GM12801 (cell line): ENCODE measurements around the gene ITPKB.

ENCODE experiments used
- TF ChIP-seq, protein P1 (sequence below): IDR thresholded peaks from one replicate; pipeline ENCODE4 v1.5.1; 2011; ENCODE audit warnings: control low read depth; ENCODE audit not compliant: insufficient read length; ENCODE audit errors: extremely low read depth

Gene ITPKB

DNA sequence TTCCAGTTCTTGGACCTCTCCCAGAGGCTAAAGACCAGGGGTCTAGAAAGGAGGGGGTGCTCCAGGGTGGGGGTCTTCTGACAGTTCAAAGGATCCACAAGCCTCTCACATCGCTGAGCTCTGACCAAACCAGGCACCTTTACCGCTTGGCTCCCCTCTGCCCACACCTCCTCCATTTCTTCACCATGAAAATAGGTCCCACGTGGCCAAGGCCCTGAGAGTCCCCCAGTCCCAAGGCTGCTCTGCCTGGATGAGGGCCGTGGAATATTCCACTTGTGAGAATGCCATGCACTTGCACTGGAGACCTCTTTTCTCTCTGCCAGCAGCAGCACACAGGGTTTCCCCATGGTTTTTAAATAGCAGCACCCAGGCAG is 87.4 kb downstream of the ITPKB start:
- TF ChIP-seq, protein P1, sequence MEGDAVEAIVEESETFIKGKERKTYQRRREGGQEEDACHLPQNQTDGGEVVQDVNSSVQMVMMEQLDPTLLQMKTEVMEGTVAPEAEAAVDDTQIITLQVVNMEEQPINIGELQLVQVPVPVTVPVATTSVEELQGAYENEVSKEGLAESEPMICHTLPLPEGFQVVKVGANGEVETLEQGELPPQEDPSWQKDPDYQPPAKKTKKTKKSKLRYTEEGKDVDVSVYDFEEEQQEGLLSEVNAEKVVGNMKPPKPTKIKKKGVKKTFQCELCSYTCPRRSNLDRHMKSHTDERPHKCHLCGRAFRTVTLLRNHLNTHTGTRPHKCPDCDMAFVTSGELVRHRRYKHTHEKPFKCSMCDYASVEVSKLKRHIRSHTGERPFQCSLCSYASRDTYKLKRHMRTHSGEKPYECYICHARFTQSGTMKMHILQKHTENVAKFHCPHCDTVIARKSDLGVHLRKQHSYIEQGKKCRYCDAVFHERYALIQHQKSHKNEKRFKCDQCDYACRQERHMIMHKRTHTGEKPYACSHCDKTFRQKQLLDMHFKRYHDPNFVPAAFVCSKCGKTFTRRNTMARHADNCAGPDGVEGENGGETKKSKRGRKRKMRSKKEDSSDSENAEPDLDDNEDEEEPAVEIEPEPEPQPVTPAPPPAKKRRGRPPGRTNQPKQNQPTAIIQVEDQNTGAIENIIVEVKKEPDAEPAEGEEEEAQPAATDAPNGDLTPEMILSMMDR = no peak

DNA sequence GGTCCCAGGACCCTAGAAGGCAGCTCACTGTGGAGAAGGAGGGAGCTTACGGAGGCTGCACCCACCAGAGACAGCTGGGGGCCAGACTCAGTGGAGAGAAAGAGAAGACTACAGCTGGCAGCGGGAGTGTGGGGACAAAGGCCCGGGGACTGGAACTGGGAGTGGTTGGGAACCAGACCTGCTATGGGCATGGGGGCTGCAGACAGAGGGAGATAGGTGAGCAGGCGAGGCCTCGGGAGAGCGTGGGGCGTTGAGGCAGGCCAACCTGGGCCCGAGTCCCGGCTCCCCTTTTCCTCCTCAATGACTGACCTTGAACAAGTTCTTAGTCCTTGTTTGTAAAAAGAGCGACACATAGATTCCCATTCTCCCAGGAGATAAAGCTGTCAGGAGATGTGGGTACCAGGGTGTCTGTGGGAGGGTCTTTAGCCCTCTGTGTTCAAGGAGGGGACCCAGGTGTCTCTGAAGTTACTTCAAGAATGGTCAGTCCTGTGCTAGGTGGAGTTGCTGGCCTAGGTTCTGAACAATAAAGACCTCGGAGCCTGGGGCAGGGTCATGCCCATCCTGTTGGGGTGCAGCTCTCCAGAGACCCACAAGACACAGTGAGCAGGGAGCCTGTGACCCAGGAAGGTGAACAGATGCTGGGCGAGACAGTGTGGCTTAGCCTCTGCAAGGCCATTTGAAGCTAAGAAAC is 87.9 kb downstream of the ITPKB start:
- TF ChIP-seq, protein P1 = no peak

DNA sequence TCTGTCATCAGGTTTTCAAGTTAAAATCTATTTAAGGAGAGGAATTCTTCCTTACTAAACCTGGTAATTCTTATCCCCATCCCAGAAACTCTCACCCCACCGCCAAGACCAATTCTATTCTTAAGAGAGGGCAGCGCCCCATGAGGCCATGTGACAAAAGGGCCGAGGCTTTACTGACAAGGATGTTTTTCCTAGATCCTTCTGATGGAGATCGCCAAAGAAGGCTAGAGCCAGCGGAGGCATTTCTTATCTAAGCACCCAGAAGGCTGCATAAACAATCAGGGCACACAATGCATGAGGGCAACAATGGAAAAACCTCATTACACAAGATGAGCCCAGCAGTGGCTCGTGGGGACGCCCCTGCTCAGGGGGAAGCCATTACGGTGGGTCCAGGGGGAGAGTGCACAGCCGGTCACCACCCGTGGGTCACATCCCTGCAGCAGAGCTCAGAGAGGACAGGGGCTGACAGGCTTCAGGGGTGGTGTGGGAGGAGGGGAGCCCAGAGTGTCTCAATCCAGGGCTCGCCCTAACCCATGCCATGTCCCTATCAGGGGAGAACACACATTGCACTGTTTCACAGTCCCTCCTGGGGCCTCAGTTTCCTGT is 88.7 kb downstream of the ITPKB start:
- TF ChIP-seq, protein P1 = no peak

DNA sequence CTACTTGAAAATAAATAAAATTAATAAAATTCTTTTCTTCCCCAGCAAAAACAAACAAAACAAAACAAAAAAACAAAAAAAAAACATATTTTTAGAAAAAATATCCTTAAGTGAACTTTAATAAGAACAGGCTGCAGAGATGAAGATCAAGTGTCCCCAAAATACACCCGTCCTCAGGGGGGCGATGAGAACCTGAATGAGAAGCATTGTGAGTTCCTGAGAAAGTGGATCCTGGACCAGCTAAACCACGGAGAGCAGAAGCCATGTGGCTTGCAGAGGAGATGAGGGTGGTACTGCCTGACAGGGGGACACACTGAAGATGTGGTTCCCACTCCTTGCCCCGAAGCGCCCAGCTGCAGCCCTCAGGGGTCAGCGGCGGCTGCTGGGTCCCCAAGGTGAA is 89.3 kb downstream of the ITPKB start:
- TF ChIP-seq, protein P1 = no peak

DNA sequence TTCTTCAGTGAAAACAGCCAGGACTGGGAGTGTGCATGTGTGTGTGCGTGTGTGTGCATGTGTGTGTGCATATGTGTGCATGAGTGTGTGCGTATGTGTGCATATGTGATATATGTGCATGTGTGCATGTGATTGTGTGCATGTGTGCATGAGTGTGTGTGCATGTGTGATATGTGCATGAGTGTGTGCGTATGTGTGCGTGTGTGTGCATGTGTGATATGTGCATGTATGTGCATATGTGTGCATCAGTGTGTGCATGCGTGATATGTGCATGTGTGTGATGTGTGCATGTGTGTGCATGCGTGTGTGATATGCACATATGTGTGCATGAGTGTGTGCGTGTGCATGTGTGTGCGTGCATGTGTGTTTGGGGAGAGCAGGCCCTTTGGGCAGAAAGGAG is 89.8 kb downstream of the ITPKB start:
- TF ChIP-seq, protein P1 = no peak

DNA sequence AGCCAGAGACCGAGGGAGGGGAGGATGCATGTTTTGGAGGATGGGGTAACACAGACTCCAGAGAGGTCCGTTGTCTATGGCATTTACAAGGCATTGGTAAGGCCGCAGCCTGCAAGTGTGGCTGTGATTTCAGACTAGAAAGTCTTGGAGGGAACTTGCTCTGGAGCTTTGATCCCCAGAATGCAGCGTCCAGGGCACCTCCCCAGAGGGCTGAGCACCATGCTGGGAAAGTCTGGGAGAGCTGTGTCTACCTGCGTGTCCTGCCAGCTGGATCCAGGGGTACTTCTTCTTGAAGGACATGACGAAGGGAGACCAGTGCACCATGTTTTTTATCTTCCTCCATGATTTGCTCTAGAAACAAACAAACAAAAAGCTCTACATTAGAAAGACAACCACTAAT is 90.7 kb downstream of the ITPKB start:
- TF ChIP-seq, protein P1 = no peak

DNA sequence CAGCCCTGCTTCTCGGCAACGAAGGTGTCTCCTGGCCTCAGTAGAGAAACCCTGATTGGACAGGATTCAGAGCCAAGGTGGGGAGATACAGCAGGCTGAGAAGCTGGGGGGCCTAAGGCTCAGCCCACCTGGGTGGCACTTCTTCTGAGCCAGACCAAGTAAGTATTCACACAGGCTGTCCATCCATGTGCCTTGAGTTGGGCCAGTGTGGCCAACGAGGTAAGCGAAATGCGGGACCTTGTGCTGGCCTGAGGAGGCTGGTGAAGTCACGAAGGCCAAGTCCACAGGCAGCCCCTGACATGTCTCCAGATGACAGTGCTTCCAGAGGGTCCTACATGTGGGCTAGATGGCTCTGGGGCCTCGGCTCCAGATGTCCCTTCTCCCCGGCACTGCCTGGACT is 91.4 kb downstream of the ITPKB start:
- TF ChIP-seq, protein P1 = no peak
